CD4-positive, CD25-positive, alpha-beta regulatory T cell (primary cell): ENCODE results near the gene IFFO2. TPM values are rescaled to one million over a fixed set of nuclear protein-coding genes. Genes with fewer than 3 reads are reported as not detected.
"Not testable (repeated sequence)": the region's sequence is repeated elsewhere in the genome, so short reads cannot be mapped to it uniquely, and the experiment has no call there.

Experiments used
- ATAC-seq, 2 donors: fragments of 150-1000 bp; cut with Tn5 transposase; one replicate each; pipeline ENCODE4 v1.10.0; 2021; ENCODE audit warnings: low read depth in 2 of 2, moderate number of reproducible peaks in 2 of 2, moderate library complexity in 1 of 2
- DNase-seq, 3 donors: peaks; one replicate each; pipeline versions ENCODE4 v3.0.0 to v3.0.0-alpha.2; 2012 to 2022; ENCODE audit warnings: mixed read lengths in 1 of 3
- H3K27ac ChIP-seq: one replicate; pipeline ENCODE4 v1.7.0; 2013; ENCODE audit warnings: mild to moderate bottlenecking, low read length; ENCODE audit not compliant: insufficient read depth, poor library complexity, severe bottlenecking
- H3K27me3 ChIP-seq: one replicate; pipeline ENCODE4 v1.7.0; 2013; ENCODE audit warnings: low read length; ENCODE audit not compliant: control insufficient read depth, insufficient read depth
- H3K36me3 ChIP-seq: one replicate; pipeline ENCODE4 v1.7.0; 2013; ENCODE audit warnings: mild to moderate bottlenecking, low read length, moderate library complexity; ENCODE audit not compliant: control insufficient read depth, insufficient read depth
- H3K4me1 ChIP-seq: 2 replicates; pipeline ENCODE4 v1.7.0; 2013; ENCODE audit warnings: mild to moderate bottlenecking, low read length; ENCODE audit not compliant: insufficient read depth, control insufficient read depth, poor library complexity, severe bottlenecking
- H3K4me3 ChIP-seq: one replicate; pipeline ENCODE4 v1.7.0; 2013; ENCODE audit warnings: low read depth, mild to moderate bottlenecking, low read length, moderate library complexity
- H3K9me3 ChIP-seq, 2 experiments: 1 replicate in 1 of 2; 2 replicates in 1 of 2; pipeline ENCODE4 v1.7.0; 2013; ENCODE audit warnings: low read length in 2 of 2, mild to moderate bottlenecking in 1 of 2, moderate library complexity in 1 of 2; ENCODE audit not compliant: control insufficient read depth in 2 of 2
- H3K27ac Mint-ChIP-seq, 3 donors: one replicate each; pipeline ENCODE4 v1.8.0; 2020 to 2022; ENCODE audit warnings: mild to moderate bottlenecking in 3 of 3, mixed read lengths in 3 of 3, moderate library complexity in 2 of 3
- H3K27me3 Mint-ChIP-seq: one replicate; pipeline ENCODE4 v1.8.0; 2022; ENCODE audit warnings: mild to moderate bottlenecking, mixed read lengths
- H3K36me3 Mint-ChIP-seq: one replicate; pipeline ENCODE4 v1.8.0; 2020; ENCODE audit warnings: mixed read lengths
- H3K4me1 Mint-ChIP-seq, 4 donors: one replicate each; pipeline ENCODE4 v1.8.0; 2020 to 2022; ENCODE audit warnings: mixed read lengths in 4 of 4, mild to moderate bottlenecking in 1 of 4
- H3K4me3 Mint-ChIP-seq, 4 donors: one replicate each; pipeline ENCODE4 v1.8.0; 2020 to 2022; ENCODE audit warnings: mild to moderate bottlenecking in 4 of 4, mixed read lengths in 4 of 4, moderate library complexity in 3 of 4
- H3K9me3 Mint-ChIP-seq, 7 donors: one replicate each; pipeline ENCODE4 v1.8.0; 2020 to 2022; ENCODE audit warnings: mixed read lengths in 7 of 7, mild to moderate bottlenecking in 3 of 7, moderate library complexity in 2 of 7
- polyA plus RNA-seq, 4 donors: library from polyadenylated mRNA; unstranded; fragments of 300-500 nt; fragmentation: Illumina TruSeq; gene quantifications; one replicate each; pipeline ENCODE4 v1.2.3, GENCODE V29; 2021
- total RNA-seq: library from RNA; stranded (reverse); gene quantifications from one replicate; pipeline ENCODE4 v1.2.3, GENCODE V29; 2022

Gene IFFO2
- total and polyA plus RNA-seq, 5 donors from 2014 or later = 1.4 to 101 (median 3.0) TPM

- Histone ChIP-seq H3K27ac (no peak overlapping the region), H3K27me3 (no peaks in the 10 kb centered on the region), H3K4me3 (no peak overlapping the region), H3K9me3 (no peaks in the 10 kb centered on the region), H3K36me3 (no peaks in the 10 kb centered on the region), H3K4me1 (no peaks in the 10 kb centered on the region)
- peaks cover 4% of the 10 kb centered on the region for H3K27me3 Mint-ChIP-seq
- H3K27ac Mint-ChIP-seq = no peak overlapping the region
- H3K36me3 Mint-ChIP-seq = no peaks in the 10 kb centered on the region
- no peaks in the 10 kb centered on the region for H3K4me1 Mint-ChIP-seq
- DNase-seq = no peak
- H3K4me3 Mint-ChIP-seq = no peak overlapping the region
- no peak for ATAC-seq
- no peaks in the 10 kb centered on the region for H3K9me3 Mint-ChIP-seq
These were observed 85.5 kb downstream of the IFFO2 start for GRCh38 chr1:18870957-18871356.

- not testable (repeated sequence) for ATAC-seq, DNase-seq, H3K27me3 Mint-ChIP-seq, H3K9me3 ChIP-seq, H3K27ac Mint-ChIP-seq, H3K4me1 ChIP-seq, H3K27ac ChIP-seq, H3K9me3 Mint-ChIP-seq, H3K36me3 ChIP-seq, H3K36me3 Mint-ChIP-seq, H3K4me3 ChIP-seq, H3K27me3 ChIP-seq, H3K4me1 Mint-ChIP-seq, H3K4me3 Mint-ChIP-seq
These were observed 85.9 kb downstream of the IFFO2 start for GRCh38 chr1:18870595-18870865.

- Mint-ChIP-seq H3K27me3 (peaks cover 4% of the 10 kb centered on the region), H3K9me3 (no peaks in the 10 kb centered on the region), H3K27ac (no peak overlapping the region), H3K4me1 (no peaks in the 10 kb centered on the region), H3K4me3 (no peak overlapping the region), H3K36me3 (no peaks in the 10 kb centered on the region)
- Histone ChIP-seq H3K27me3 (no peaks in the 10 kb centered on the region), H3K36me3 (no peaks in the 10 kb centered on the region), H3K4me3 (no peak overlapping the region), H3K9me3 (no peaks in the 10 kb centered on the region), H3K4me1 (no peaks in the 10 kb centered on the region), H3K27ac (no peak overlapping the region)
- ATAC-seq (no peak), DNase-seq (no peak)
These were observed 86.5 kb downstream of the IFFO2 start for GRCh38 chr1:18869847-18870594.

GRCh38 chr1:18868801-18869424 is 87.6 kb downstream of the IFFO2 start:
- H3K4me1 ChIP-seq = no peaks in the 10 kb centered on the region
- H3K9me3 Mint-ChIP-seq = no peaks in the 10 kb centered on the region
- no peaks in the 10 kb centered on the region for H3K27me3 ChIP-seq
- no peaks in the 10 kb centered on the region for H3K4me1 Mint-ChIP-seq
- ATAC-seq (no peak), DNase-seq (no peak)
- H3K27me3 Mint-ChIP-seq = peaks cover 4% of the 10 kb centered on the region
- H3K36me3 Mint-ChIP-seq = no peaks in the 10 kb centered on the region
- no peaks in the 10 kb centered on the region for H3K36me3 ChIP-seq
- no peak overlapping the region for H3K4me3 Mint-ChIP-seq
- no peak overlapping the region for H3K27ac Mint-ChIP-seq
- no peaks in the 10 kb centered on the region for H3K9me3 ChIP-seq
- H3K27ac ChIP-seq = no peak overlapping the region
- no peak overlapping the region for H3K4me3 ChIP-seq

GRCh38 chr1:18868354-18868753 is 88.1 kb downstream of the IFFO2 start:
- Histone ChIP-seq H3K9me3 (no peaks in the 10 kb centered on the region), H3K36me3 (no peaks in the 10 kb centered on the region), H3K27ac (no peak overlapping the region), H3K27me3 (no peaks in the 10 kb centered on the region), H3K4me1 (no peaks in the 10 kb centered on the region), H3K4me3 (no peak overlapping the region)
- H3K36me3 Mint-ChIP-seq = no peaks in the 10 kb centered on the region
- peaks cover 4% of the 10 kb centered on the region for H3K27me3 Mint-ChIP-seq
- H3K27ac Mint-ChIP-seq = no peak overlapping the region
- no peaks in the 10 kb centered on the region for H3K4me1 Mint-ChIP-seq
- no peak for DNase-seq
- ATAC-seq = no peak
- H3K4me3 Mint-ChIP-seq = no peak overlapping the region
- H3K9me3 Mint-ChIP-seq = no peaks in the 10 kb centered on the region

- Mint-ChIP-seq H3K9me3 (peaks cover 0 to 3% (median 0%) of the 10 kb centered on the region in 7 donors), H3K4me3 (no peak overlapping the region), H3K27ac (no peak overlapping the region), H3K4me1 (no peaks in the 10 kb centered on the region), H3K36me3 (no peaks in the 10 kb centered on the region), H3K27me3 (peaks cover 7% of the 10 kb centered on the region)
- Histone ChIP-seq H3K9me3 (no peaks in the 10 kb centered on the region), H3K4me1 (no peaks in the 10 kb centered on the region), H3K4me3 (no peak overlapping the region), H3K27me3 (no peaks in the 10 kb centered on the region), H3K27ac (no peak overlapping the region), H3K36me3 (no peaks in the 10 kb centered on the region)
- DNase-seq = no peak
- no peak for ATAC-seq
These were observed 89.6 kb downstream of the IFFO2 start for GRCh38 chr1:18866846-18867245.

- H3K27ac Mint-ChIP-seq = no peak overlapping the region
- Histone ChIP-seq H3K27ac (no peak overlapping the region), H3K36me3 (no peaks in the 10 kb centered on the region), H3K9me3 (no peaks in the 10 kb centered on the region), H3K4me1 (no peaks in the 10 kb centered on the region), H3K4me3 (no peak overlapping the region), H3K27me3 (no peaks in the 10 kb centered on the region)
- no peaks in the 10 kb centered on the region for H3K4me1 Mint-ChIP-seq
- H3K27me3 Mint-ChIP-seq = peaks cover 5% of the 10 kb centered on the region
- H3K4me3 Mint-ChIP-seq = no peak overlapping the region
- no peaks in the 10 kb centered on the region for H3K36me3 Mint-ChIP-seq
- no peak for ATAC-seq
- no peak for DNase-seq
- H3K9me3 Mint-ChIP-seq = peaks cover 0 to 3% (median 0%) of the 10 kb centered on the region in 7 donors
These were observed 90.2 kb downstream of the IFFO2 start for GRCh38 chr1:18866314-18866713.

- ATAC-seq (no peak), DNase-seq (no peak)
- peaks cover 0 to 3% (median 0%) of the 10 kb centered on the region in 7 donors for H3K9me3 Mint-ChIP-seq
- H3K27me3 Mint-ChIP-seq = peaks cover 4% of the 10 kb centered on the region
- H3K4me1 ChIP-seq = no peaks in the 10 kb centered on the region
- H3K36me3 Mint-ChIP-seq = no peaks in the 10 kb centered on the region
- H3K4me1 Mint-ChIP-seq = no peaks in the 10 kb centered on the region
- no peak overlapping the region for H3K4me3 ChIP-seq
- H3K27me3 ChIP-seq = no peaks in the 10 kb centered on the region
- H3K36me3 ChIP-seq = no peaks in the 10 kb centered on the region
- no peak overlapping the region for H3K27ac ChIP-seq
- H3K27ac Mint-ChIP-seq = no peak overlapping the region
- no peaks in the 10 kb centered on the region for H3K9me3 ChIP-seq
- H3K4me3 Mint-ChIP-seq = no peak overlapping the region
These were observed 91.3 kb downstream of the IFFO2 start for GRCh38 chr1:18865176-18865575.
